ENCODE measurements around the gene CDC45.

The CDC45 gene

GRCh38 chr22:19448076-19448607, 31.6 kb upstream of the CDC45 start:
- no peak for DNase-seq

GRCh38 chr22:19448739-19449421, 30.8 kb upstream of the CDC45 start:
- no peak for DNase-seq

- DNase-seq = no peak
These were observed 30.3 kb upstream of the CDC45 start for GRCh38 chr22:19449422-19449767.

GRCh38 chr22:19450363-19451175, 29.2 kb upstream of the CDC45 start:
- DNase-seq = no peak

GRCh38 chr22:19451570-19451969, 28.1 kb upstream of the CDC45 start:
- no peak for DNase-seq

- no peak for DNase-seq
These were observed 26.0 kb upstream of the CDC45 start for GRCh38 chr22:19453718-19454117.

GRCh38 chr22:19454156-19454555, 25.6 kb upstream of the CDC45 start:
- DNase-seq = no peak

- DNase-seq = no peak
These were observed 24.7 kb upstream of the CDC45 start for GRCh38 chr22:19455033-19455432.

GRCh38 chr22:19455585-19456370, 23.9 kb upstream of the CDC45 start:
- no peak for DNase-seq

- no peak for DNase-seq
These were observed 23.2 kb upstream of the CDC45 start for GRCh38 chr22:19456541-19456940.

- no peak for DNase-seq
These were observed 21.8 kb upstream of the CDC45 start for GRCh38 chr22:19457828-19458428.

- DNase-seq = no peak
These were observed 19.7 kb upstream of the CDC45 start for GRCh38 chr22:19460036-19460435.

GRCh38 chr22:19461506-19461905, 18.2 kb upstream of the CDC45 start:
- no peak for DNase-seq

- no peak for DNase-seq
These were observed 16.7 kb upstream of the CDC45 start for GRCh38 chr22:19463008-19463407.

GRCh38 chr22:19463491-19464469, 15.9 kb upstream of the CDC45 start:
- no peak for DNase-seq

GRCh38 chr22:19464546-19464945, 15.2 kb upstream of the CDC45 start:
- no peak for DNase-seq

- no peak for DNase-seq
These were observed 14.7 kb upstream of the CDC45 start for GRCh38 chr22:19464975-19465374.

GRCh38 chr22:19466126-19466716, 13.5 kb upstream of the CDC45 start:
- DNase-seq = no peak

- no peak for DNase-seq
These were observed 12.6 kb upstream of the CDC45 start for GRCh38 chr22:19466848-19467752.

- DNase-seq = no peak
These were observed 11.8 kb upstream of the CDC45 start for GRCh38 chr22:19467912-19468311.

All from GF-D8 (cell line).